KBM-7 (cell line): Measurements from ENCODE around the gene TENT5C.

Experiments used
- DNase-seq: peaks from one replicate; pipeline ENCODE4 v3.0.0-alpha.2; 2015
- in situ Hi-C: fragments of 300-500 bp; cut with MboI; formaldehyde crosslinking; loops from 2 replicates; pipeline ENCODE4 v1.14.3; 2020; ENCODE audit warnings: low sequenced_read_pairs, low pct_unique_long_range_greater_than_20kb, mixed read lengths

The TENT5C gene

GRCh38 chr1:117646007-117646811, 40.4 kb downstream of the TENT5C start:
- in situ Hi-C loops, result no loop called here

GRCh38 chr1:117646956-117647355, 41.1 kb downstream of the TENT5C start:
- in situ Hi-C loops, result no loop called here
- DNase-seq, result no peak

More at GRCh38 chr1:117646007-117646811, 40.4 kb downstream of the TENT5C start:
- DNase-seq, result no peak

- DNase-seq, result no peak
- in situ Hi-C loops, result no loop called here
Measured at GRCh38 chr1:117648015-117648414, 42.2 kb downstream of the TENT5C start.

- in situ Hi-C loops, result no loop called here
- no peak for DNase-seq
Measured at GRCh38 chr1:117650840-117651568, 45.2 kb downstream of the TENT5C start.

- in situ Hi-C loops, result no loop called here
- no peak for DNase-seq
Measured at GRCh38 chr1:117651616-117652015, 45.8 kb downstream of the TENT5C start.

GRCh38 chr1:117652421-117652820, 46.6 kb downstream of the TENT5C start:
- in situ Hi-C loops, result no loop called here
- no peak for DNase-seq

- in situ Hi-C loops, result no loop called here
Measured at GRCh38 chr1:117653195-117653594, 47.3 kb downstream of the TENT5C start.

GRCh38 chr1:117653732-117654492, 48.1 kb downstream of the TENT5C start:
- in situ Hi-C loops, result no loop called here
- no peak for DNase-seq

More at GRCh38 chr1:117653195-117653594, 47.3 kb downstream of the TENT5C start:
- DNase-seq, result no peak

- in situ Hi-C loops, result no loop called here
- no peak for DNase-seq
Measured at GRCh38 chr1:117654493-117655219, 48.8 kb downstream of the TENT5C start.

GRCh38 chr1:117655220-117655577, 49.4 kb downstream of the TENT5C start:
- DNase-seq, result no peak
- in situ Hi-C loops, result no loop called here

- in situ Hi-C loops, result no loop called here
- no peak for DNase-seq
Measured at GRCh38 chr1:117656202-117656641, 50.4 kb downstream of the TENT5C start.

GRCh38 chr1:117657031-117657430, 51.2 kb downstream of the TENT5C start:
- DNase-seq, result no peak
- in situ Hi-C loops, result no loop called here

- in situ Hi-C loops, result no loop called here
- DNase-seq, result no peak
Measured at GRCh38 chr1:117657949-117658660, 52.3 kb downstream of the TENT5C start.

GRCh38 chr1:117658676-117659075, 52.8 kb downstream of the TENT5C start:
- in situ Hi-C loops, result no loop called here
- peak; percentile 34 for DNase-seq

GRCh38 chr1:117659550-117660270, 53.9 kb downstream of the TENT5C start:
- in situ Hi-C loops, result no loop called here
- DNase-seq, result no peak

GRCh38 chr1:117660271-117660965, 54.6 kb downstream of the TENT5C start:
- no peak for DNase-seq
- in situ Hi-C loops, result no loop called here

- in situ Hi-C loops, result no loop called here
- no peak for DNase-seq
Measured at GRCh38 chr1:117661027-117661426, 55.2 kb downstream of the TENT5C start.
